Suprapubic skin (tissue), 4 donors: ENCODE data around the gene KCNT2. TPM values are rescaled to one million over a fixed set of nuclear protein-coding genes. Genes with fewer than 3 reads are reported as not detected.
A peak's percentile ranks its signal among the peaks of the same experiment; 100 is the strongest.

Experiments
- DNase-seq, 2 donors: peaks; one replicate each; pipeline ENCODE4 v3.0.0-alpha.2; 2019; ENCODE audit warnings: low spot score in 2 of 2
- H3K27ac ChIP-seq: fragments of 200-600 bp; sonication (generic); one replicate; pipeline ENCODE4 v1.5.1; 2019
- H3K27me3 ChIP-seq: fragments of 200-600 bp; sonication (generic); one replicate; pipeline ENCODE4 v1.5.1; 2019
- H3K36me3 ChIP-seq: fragments of 200-600 bp; sonication (generic); one replicate; pipeline ENCODE4 v1.5.1; 2019
- H3K4me1 ChIP-seq: fragments of 200-600 bp; sonication (generic); one replicate; pipeline ENCODE4 v1.5.1; 2019
- H3K4me3 ChIP-seq: fragments of 200-600 bp; sonication (generic); one replicate; pipeline ENCODE4 v1.5.1; 2019; ENCODE audit warnings: mild to moderate bottlenecking
- H3K9me3 ChIP-seq: fragments of 200-600 bp; sonication (generic); one replicate; pipeline ENCODE4 v1.5.1; 2019
- EP300 ChIP-seq: sonication (generic); formaldehyde crosslinking; IDR thresholded peaks from one replicate; pipeline ENCODE4 v1.6.1; 2017; ENCODE audit warnings: antibody characterized with exemption
- POLR2A ChIP-seq, 2 donors: fragments of 450-650 bp; IDR thresholded peaks; one replicate each; pipeline ENCODE4 v1.6.1; 2017; ENCODE audit warnings: antibody characterized with exemption in 2 of 2, mild to moderate bottlenecking in 2 of 2, moderate library complexity in 2 of 2
- POLR2AphosphoS5 ChIP-seq, 3 donors: sonication (generic); formaldehyde crosslinking; IDR thresholded peaks; one replicate each; pipeline ENCODE4 v1.6.1; 2017; ENCODE audit warnings: antibody characterized with exemption in 3 of 3
- WGBS: methylation state at CpG from one replicate; pipeline ENCODE4 v1.1.5; 2018; 5-methylcytosine and 5-hydroxymethylcytosine counted together
- total RNA-seq, 4 donors: library from RNA; depleted of rRNA; stranded (reverse); fragments of >200 nt; gene quantifications; one replicate each; pipeline ENCODE4 v1.1.0, GENCODE V29; 2016
- TF ChIP-seq, protein P1 (sequence below), 2 donors: fragments of 200-600 bp in 1 of 2; fragments of 450-650 bp in 1 of 2; sonication (generic) in 1 of 2; IDR thresholded peaks; one replicate each; pipeline ENCODE4 v1.5.1; 2016 to 2019; ENCODE audit warnings: antibody characterized with exemption in 2 of 2, mild to moderate bottlenecking in 1 of 2, moderate library complexity in 1 of 2

KCNT2 gene
- total RNA-seq, 4 donors from 2014 or later, result 0.34 to 2.5 (median 0.34) TPM

DNA sequence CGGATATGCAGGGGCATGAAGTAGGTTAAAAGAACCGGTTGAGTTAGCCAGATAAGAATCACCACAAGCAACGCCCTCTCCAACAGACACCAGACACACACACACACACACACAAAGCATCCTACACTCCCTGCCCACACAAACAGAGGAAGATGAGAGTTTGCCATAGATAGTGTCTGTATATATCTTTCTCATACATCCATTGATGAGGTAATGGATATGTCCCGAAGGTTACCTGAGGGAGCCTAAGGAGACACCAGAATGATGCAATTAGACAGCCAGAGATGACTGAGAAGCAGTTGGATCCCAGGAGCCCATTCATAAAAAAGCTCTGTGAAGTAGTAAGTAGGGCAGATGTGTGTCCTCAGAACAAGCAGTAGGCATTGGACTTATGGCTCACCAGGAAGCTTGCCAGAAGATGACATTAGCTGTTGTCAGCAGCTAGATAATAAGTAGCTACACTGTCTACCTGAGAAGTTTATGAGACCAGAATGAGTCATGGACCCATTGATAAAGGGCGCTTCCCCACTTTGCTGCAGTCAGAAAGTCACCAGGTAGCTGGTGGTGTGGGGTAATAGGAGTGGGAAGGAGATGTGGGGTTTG is 247.0 kb downstream of the KCNT2 start:
- Histone ChIP-seq H3K4me1 (peaks cover 9% of the 10 kb centered on the region), H3K27me3 (no peaks in the 10 kb centered on the region), H3K4me3 (no peak overlapping the region), H3K27ac (peak overlapping the region; percentile 22), H3K9me3 (no peaks in the 10 kb centered on the region), H3K36me3 (no peaks in the 10 kb centered on the region)
- 61% methylated on average over 5 of the region's 5 CpGs for WGBS
- TF ChIP-seq EP300 (no peak), POLR2AphosphoS5 (IDR thresholded peaks at IDR 0.05) (no peak), POLR2A (IDR thresholded peaks at IDR 0.05) (no peak)
- TF ChIP-seq, protein P1, sequence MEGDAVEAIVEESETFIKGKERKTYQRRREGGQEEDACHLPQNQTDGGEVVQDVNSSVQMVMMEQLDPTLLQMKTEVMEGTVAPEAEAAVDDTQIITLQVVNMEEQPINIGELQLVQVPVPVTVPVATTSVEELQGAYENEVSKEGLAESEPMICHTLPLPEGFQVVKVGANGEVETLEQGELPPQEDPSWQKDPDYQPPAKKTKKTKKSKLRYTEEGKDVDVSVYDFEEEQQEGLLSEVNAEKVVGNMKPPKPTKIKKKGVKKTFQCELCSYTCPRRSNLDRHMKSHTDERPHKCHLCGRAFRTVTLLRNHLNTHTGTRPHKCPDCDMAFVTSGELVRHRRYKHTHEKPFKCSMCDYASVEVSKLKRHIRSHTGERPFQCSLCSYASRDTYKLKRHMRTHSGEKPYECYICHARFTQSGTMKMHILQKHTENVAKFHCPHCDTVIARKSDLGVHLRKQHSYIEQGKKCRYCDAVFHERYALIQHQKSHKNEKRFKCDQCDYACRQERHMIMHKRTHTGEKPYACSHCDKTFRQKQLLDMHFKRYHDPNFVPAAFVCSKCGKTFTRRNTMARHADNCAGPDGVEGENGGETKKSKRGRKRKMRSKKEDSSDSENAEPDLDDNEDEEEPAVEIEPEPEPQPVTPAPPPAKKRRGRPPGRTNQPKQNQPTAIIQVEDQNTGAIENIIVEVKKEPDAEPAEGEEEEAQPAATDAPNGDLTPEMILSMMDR (IDR thresholded peaks at IDR 0.05), result no peak
- no peak for DNase-seq

DNA sequence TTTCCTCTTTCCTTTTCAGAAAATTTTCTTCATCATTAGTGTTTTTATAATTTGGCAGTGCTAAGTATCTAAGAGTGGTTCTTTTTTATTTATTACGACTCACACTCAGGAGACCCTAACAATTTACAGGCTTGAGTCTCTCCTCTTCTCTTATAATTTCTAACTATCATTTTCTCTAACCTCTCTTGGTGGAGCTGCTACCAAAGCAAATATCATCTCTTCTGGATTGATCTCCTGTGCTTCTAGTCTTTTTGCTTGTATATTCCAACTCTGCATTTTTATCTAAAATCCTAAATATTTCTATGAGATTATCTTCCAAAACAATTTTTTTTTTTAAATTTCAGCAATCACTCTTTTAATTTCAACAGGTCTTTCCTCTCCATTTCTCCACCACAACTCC is 250.3 kb downstream of the KCNT2 start:
- 90% methylated on average over 1 of the region's 1 CpG for WGBS

DNA sequence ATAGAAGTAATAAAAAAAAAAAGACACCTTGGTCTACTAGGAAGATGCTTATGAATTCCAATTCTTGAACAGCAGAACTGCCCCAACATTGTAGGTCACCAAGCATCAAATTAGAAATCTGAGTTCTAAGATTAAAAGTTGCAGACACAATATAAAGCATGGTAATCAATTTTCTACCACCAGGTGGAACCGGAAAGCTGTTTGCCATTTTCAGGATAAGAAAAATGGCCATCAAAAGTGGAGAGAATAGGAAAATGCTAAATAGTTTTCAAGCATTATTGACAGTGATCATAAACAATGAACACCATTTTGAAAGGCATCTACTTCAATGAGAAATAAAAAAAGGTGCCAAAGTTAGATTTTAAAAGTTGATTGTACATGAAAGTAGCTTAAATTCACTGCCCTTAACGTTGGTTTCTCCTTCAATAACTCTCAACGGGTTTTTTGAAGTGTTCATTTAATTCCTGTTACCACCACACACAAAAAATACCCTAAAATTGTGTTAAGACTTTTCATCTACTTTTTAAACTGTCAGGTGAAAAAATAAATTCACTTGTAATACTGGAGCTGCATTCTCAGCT is 252.9 kb downstream of the KCNT2 start:
- no peaks in the 10 kb centered on the region for H3K27me3 ChIP-seq
- no peak for TF ChIP-seq POLR2AphosphoS5 (IDR thresholded peaks at IDR 0.05)
- TF ChIP-seq, protein P1 (IDR thresholded peaks at IDR 0.05), result peak; percentile 24 to 29
- peaks cover 1% of the 10 kb centered on the region for H3K4me1 ChIP-seq
- H3K4me3 ChIP-seq, result no peak overlapping the region
- no peaks in the 10 kb centered on the region for H3K9me3 ChIP-seq
- no peak overlapping the region for H3K27ac ChIP-seq
- DNase-seq, result no peak
- 77% methylated on average over 3 of the region's 3 CpGs for WGBS
- no peaks in the 10 kb centered on the region for H3K36me3 ChIP-seq

More for the DNA sequence above, 250.3 kb downstream of the KCNT2 start:
- no peak for DNase-seq
- Histone ChIP-seq H3K36me3 (no peaks in the 10 kb centered on the region), H3K4me3 (no peak overlapping the region), H3K27me3 (no peaks in the 10 kb centered on the region), H3K9me3 (no peaks in the 10 kb centered on the region), H3K27ac (no peak overlapping the region), H3K4me1 (peaks cover 9% of the 10 kb centered on the region)
- TF ChIP-seq EP300 (no peak), POLR2AphosphoS5 (IDR thresholded peaks at IDR 0.05) (no peak), POLR2A (IDR thresholded peaks at IDR 0.05) (no peak)
- TF ChIP-seq, protein P1 (IDR thresholded peaks at IDR 0.05), result no peak

DNA sequence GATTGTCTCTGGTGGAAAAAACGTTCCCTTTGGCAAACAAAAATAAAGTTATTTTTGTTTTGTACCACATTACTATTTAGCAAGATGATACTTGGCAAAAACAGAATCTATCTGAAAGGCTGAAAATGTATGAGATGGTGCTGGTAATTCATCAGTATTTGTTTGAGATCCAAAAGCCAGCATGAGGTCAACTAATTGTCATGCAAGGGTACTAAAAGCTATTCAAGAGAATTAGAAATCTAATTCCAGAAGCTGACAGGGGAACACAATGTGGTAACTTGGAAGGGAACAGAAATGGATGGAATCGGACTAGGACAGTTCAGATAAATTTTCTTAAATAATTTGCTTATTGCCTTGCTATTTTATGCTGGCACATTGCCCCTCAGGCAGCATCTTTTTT is 263.8 kb downstream of the KCNT2 start:
- H3K4me3 ChIP-seq, result no peak overlapping the region
- WGBS, result 29% methylated on average over 2 of the region's 2 CpGs
- no peaks in the 10 kb centered on the region for H3K36me3 ChIP-seq
- H3K27ac ChIP-seq, result no peak overlapping the region
- H3K9me3 ChIP-seq, result no peaks in the 10 kb centered on the region
- no peak for DNase-seq
- H3K27me3 ChIP-seq, result no peaks in the 10 kb centered on the region
- no peaks in the 10 kb centered on the region for H3K4me1 ChIP-seq
- TF ChIP-seq POLR2AphosphoS5 (IDR thresholded peaks at IDR 0.05), result no peak
- no peak for TF ChIP-seq EP300
- TF ChIP-seq, protein P1 (IDR thresholded peaks at IDR 0.05), result no peak
- TF ChIP-seq POLR2A (IDR thresholded peaks at IDR 0.05), result no peak

DNA sequence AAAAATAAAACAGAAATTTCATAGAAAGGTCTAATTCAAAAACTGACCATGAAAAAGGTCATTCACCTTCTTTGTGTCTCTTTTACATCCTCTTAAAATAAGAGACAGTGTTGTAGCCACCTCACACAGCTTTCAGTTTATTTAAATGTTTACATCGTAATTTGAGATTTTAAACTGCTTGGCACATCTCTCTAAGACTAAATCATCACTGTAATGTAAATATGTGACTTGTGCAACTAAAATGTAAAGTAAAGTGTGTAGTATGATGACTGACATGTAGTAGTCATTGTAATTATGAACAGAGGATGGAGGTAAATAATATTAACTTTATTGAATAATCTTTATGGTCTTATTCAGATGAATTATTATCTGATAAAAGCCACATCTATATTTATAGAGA is 283.9 kb downstream of the KCNT2 start:
- no peaks in the 10 kb centered on the region for H3K4me1 ChIP-seq
- H3K27me3 ChIP-seq, result no peaks in the 10 kb centered on the region
- no peak overlapping the region for H3K27ac ChIP-seq
- WGBS, result 60% methylated on average over 1 of the region's 1 CpG
- TF ChIP-seq POLR2A (IDR thresholded peaks at IDR 0.05), result no peak
- no peak for TF ChIP-seq EP300
- TF ChIP-seq, protein P1 (IDR thresholded peaks at IDR 0.05), result no peak
- TF ChIP-seq POLR2AphosphoS5 (IDR thresholded peaks at IDR 0.05), result no peak
- no peak overlapping the region for H3K4me3 ChIP-seq
- H3K9me3 ChIP-seq, result no peaks in the 10 kb centered on the region
- H3K36me3 ChIP-seq, result no peaks in the 10 kb centered on the region
- no peak for DNase-seq
